Uterus (tissue), 2 donors: ENCODE results near the gene TCF12.

Source experiments
- CTCF ChIP-seq, 4 experiments: fragments of 200-600 bp in 2 of 4; fragments of 450-650 bp in 2 of 4; sonication (generic) in 2 of 4; IDR thresholded peaks; one replicate each; pipeline ENCODE4 v1.5.1; 2016 to 2019; ENCODE audit warnings: antibody characterized with exemption in 4 of 4, mild to moderate bottlenecking in 2 of 4, moderate library complexity in 1 of 4
- POLR2A ChIP-seq, 2 donors: fragments of 450-650 bp; IDR thresholded peaks; one replicate each; pipeline ENCODE4 v1.6.1; 2016; ENCODE audit warnings: antibody characterized with exemption in 2 of 2, mild to moderate bottlenecking in 1 of 2, moderate library complexity in 1 of 2

- TF ChIP-seq CTCF (IDR thresholded peaks at IDR 0.05) (no peak), POLR2A (IDR thresholded peaks at IDR 0.05) (no peak)
Observed at GRCh38 chr15:57091636-57092035, 173.2 kb downstream of the TCF12 start.
